ENCODE measurements around the gene ITGB1BP1. TPM values are rescaled to one million over a fixed set of nuclear protein-coding genes. Genes with fewer than 3 reads are reported as not detected.
A peak's percentile ranks its signal among the peaks of the same experiment; 100 is the strongest.
"Not testable (repeated sequence)": the region's sequence is repeated elsewhere in the genome, so short reads cannot be mapped to it uniquely, and the experiment has no call there.

ITGB1BP1 gene
- total and polyA plus RNA-seq, 5 experiments from 2014 or later: 60.2 to 136 (median 122) TPM

- Mint-ChIP-seq H3K9me3 (no peaks in the 10 kb centered on the region), H3K4me3 (no peak overlapping the region), H3K27me3 (no peaks in the 10 kb centered on the region), H3K4me1 (peaks cover 0 to 5% (median 0%) of the 10 kb centered on the region in 4 donors), H3K36me3 (peaks cover 0 to 48% (median 2%) of the 10 kb centered on the region in 3 donors), H3K27ac (peak overlapping the region in 5 of 10 donors; percentile 3 to 62 (median 55))
- ATAC-seq (no peak), DNase-seq (no peak)
- POLR2A ChIA-PET: no interaction called here
Observed at GRCh38 chr2:9406529-9407362, 16.6 kb downstream of the ITGB1BP1 start.

DNA sequence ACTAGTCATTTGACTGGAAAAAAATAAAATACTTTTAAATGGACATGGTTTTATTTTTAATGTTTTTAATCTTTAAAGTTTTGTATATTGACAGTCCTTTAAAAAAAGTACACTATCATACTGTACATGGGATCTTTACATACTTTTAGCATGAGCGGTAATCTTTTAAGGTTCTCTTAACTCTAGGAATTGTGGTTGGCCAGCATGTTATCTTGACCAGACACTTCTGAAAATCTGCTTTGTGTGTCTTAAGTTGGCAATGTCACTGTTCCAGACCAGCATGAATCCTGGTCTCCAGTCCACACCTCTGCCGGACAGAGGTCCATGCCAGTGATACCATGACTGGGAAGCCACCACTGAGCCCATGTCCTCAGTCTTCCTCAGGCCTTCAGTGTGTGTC lies 17.7 kb downstream of the ITGB1BP1 start:
- POLR2A ChIA-PET: no interaction called here
- Mint-ChIP-seq H3K4me1 (peaks cover 0 to 6% (median under 1%) of the 10 kb centered on the region in 4 donors), H3K27ac (peak overlapping the region in 1 of 10 donors; percentile 40), H3K4me3 (no peak overlapping the region), H3K36me3 (peaks cover 0 to 37% (median 0%) of the 10 kb centered on the region in 3 donors), H3K27me3 (no peaks in the 10 kb centered on the region), H3K9me3 (no peaks in the 10 kb centered on the region)
- ATAC-seq (no peak), DNase-seq (no peak)

DNA sequence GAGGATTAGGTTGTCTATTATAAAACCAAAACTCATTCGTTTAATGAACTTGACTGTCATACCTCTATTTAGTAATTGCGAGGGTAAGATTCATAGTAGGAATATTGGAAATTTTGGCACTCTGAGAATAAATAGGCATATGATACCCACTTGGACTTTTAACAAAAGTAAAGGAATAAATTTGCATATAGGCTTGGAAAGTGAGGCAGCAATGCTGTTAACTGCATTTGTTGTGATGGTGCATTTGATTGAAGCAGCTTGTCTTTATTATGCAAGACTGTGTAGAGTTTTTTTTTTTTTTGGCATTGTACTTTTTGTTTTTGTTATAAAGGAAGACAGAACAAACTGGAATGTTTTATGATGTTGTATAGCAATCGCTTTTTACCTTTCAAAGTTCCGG lies 18.9 kb downstream of the ITGB1BP1 start:
- H3K36me3 Mint-ChIP-seq: peaks cover 0 to 28% (median 0%) of the 10 kb centered on the region in 3 donors
- no peaks in the 10 kb centered on the region for H3K27me3 Mint-ChIP-seq
- ATAC-seq (no peak), DNase-seq (no peak)
- H3K4me3 Mint-ChIP-seq: no peak overlapping the region
- no peaks in the 10 kb centered on the region for H3K9me3 Mint-ChIP-seq
- POLR2A ChIA-PET: no interaction called here
- peak overlapping the region in 1 of 10 donors; percentile 7 for H3K27ac Mint-ChIP-seq
- H3K4me1 Mint-ChIP-seq: peaks cover 0 to 4% (median under 1%) of the 10 kb centered on the region in 4 donors

GRCh38 chr2:9403924-9404323 lies 19.4 kb downstream of the ITGB1BP1 start:
- Mint-ChIP-seq H3K4me3 (no peak overlapping the region), H3K27ac (peak overlapping the region in 1 of 10 donors; percentile 2), H3K9me3 (no peaks in the 10 kb centered on the region), H3K27me3 (peaks cover 0 to 5% (median 0%) of the 10 kb centered on the region in 5 donors), H3K36me3 (peaks cover 0 to 23% (median 0%) of the 10 kb centered on the region in 3 donors), H3K4me1 (peaks cover 0 to 4% (median under 1%) of the 10 kb centered on the region in 4 donors)
- DNase-seq: no peak
- no peak for ATAC-seq
- POLR2A ChIA-PET: no interaction called here

- POLR2A ChIA-PET: no interaction called here
- ATAC-seq: no peak
Observed at GRCh38 chr2:9401646-9402371, 21.5 kb downstream of the ITGB1BP1 start.

GRCh38 chr2:9401059-9401547 lies 22.2 kb downstream of the ITGB1BP1 start:
- Mint-ChIP-seq H3K36me3 (peaks cover 0 to 3% (median 0%) of the 10 kb centered on the region in 3 donors), H3K27me3 (peaks cover 0 to 7% (median 0%) of the 10 kb centered on the region in 5 donors), H3K27ac (no peak overlapping the region), H3K4me3 (no peak overlapping the region), H3K4me1 (peaks cover 0 to 4% (median under 1%) of the 10 kb centered on the region in 4 donors), H3K9me3 (no peaks in the 10 kb centered on the region)
- POLR2A ChIA-PET: no interaction called here
- ATAC-seq (no peak), DNase-seq (no peak)

More at GRCh38 chr2:9401646-9402371, 21.5 kb downstream of the ITGB1BP1 start:
- DNase-seq: no peak
- H3K36me3 Mint-ChIP-seq: peaks cover 0 to 6% (median 0%) of the 10 kb centered on the region in 3 donors
- no peaks in the 10 kb centered on the region for H3K9me3 Mint-ChIP-seq
- H3K4me3 Mint-ChIP-seq: no peak overlapping the region
- H3K4me1 Mint-ChIP-seq: peaks cover 0 to 4% (median under 1%) of the 10 kb centered on the region in 4 donors
- peaks cover 0 to 7% (median 0%) of the 10 kb centered on the region in 5 donors for H3K27me3 Mint-ChIP-seq
- no peak overlapping the region for H3K27ac Mint-ChIP-seq

DNA sequence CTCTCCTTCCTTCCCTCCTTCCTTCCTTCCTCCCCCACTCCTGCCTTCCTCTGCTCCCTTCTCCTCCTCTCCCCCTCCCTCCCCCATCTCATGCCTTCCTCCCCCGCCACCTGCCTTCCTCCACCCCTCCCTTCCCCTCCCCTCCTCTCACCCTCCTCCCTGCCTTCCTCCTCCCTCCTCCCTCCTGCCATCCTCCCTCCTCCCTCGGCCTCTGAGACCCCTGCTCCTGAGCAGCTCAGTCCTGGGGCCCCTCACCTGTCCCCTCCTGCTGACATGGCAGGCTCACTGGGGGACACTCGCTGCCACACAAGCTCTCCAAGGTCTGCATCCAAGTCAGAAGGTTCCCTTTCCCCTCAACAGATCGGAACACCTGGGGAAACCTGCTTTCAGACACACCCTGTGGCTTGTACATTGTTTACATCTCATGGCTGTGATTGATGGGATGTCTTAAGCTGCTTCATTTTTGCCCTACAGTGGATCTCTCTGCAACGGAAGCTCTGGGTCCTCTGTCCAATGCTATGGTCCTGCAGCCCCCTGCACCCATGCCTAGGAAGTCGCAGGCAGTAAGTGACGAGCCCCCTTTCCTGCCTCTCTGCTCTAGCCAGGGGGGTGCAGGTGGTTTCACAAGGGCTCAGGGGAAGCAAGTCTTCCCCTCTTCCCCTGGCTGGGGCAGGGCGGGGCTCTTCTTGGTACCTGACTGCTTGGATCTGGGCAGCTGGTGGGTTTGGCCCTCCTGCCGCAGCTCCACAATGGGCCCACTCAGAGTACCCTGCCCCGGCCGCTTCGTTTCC lies 22.9 kb downstream of the ITGB1BP1 start:
- Mint-ChIP-seq H3K27me3 (peaks cover 0 to 7% (median 0%) of the 10 kb centered on the region in 5 donors), H3K36me3 (peaks cover 0 to 3% (median 0%) of the 10 kb centered on the region in 3 donors), H3K4me1 (peaks cover 0 to 4% (median under 1%) of the 10 kb centered on the region in 4 donors), H3K4me3 (no peak overlapping the region), H3K9me3 (no peaks in the 10 kb centered on the region), H3K27ac (peak overlapping the region in 1 of 10 donors; percentile 1)
- POLR2A ChIA-PET: no interaction called here
- ATAC-seq (no peak), DNase-seq (no peak)

GRCh38 chr2:9398881-9399780 lies 24.2 kb downstream of the ITGB1BP1 start:
- no peak overlapping the region for H3K27ac Mint-ChIP-seq
- DNase-seq (no peak), ATAC-seq (no peak)
- peaks cover 0 to 3% (median 0%) of the 10 kb centered on the region in 3 donors for H3K36me3 Mint-ChIP-seq
- no peak overlapping the region for H3K4me3 Mint-ChIP-seq
- peaks cover 0 to 4% (median under 1%) of the 10 kb centered on the region in 4 donors for H3K4me1 Mint-ChIP-seq
- no peaks in the 10 kb centered on the region for H3K9me3 Mint-ChIP-seq
- peaks cover 0 to 7% (median 0%) of the 10 kb centered on the region in 5 donors for H3K27me3 Mint-ChIP-seq
- POLR2A ChIA-PET: no interaction called here

DNA sequence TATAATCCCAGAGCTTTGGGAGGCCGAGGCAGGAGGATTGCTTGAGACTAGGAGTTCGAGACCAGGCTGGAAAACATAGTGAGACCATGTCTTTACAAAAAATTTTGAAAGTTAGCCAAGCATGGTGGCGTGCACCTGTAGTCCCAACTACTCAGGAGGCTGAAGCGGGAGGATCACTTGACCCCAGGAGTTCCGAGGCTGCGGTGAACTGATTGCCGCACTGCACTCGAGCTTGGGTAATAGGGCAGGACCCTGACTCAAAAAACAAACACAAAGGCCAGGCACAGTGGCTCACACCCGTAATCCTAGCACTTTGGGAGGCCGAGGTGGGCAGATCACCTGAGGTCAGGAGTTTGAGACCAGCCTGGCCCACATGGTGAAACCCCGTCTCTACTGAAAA lies 25.1 kb downstream of the ITGB1BP1 start:
- H3K36me3 Mint-ChIP-seq, H3K4me1 Mint-ChIP-seq, POLR2A ChIA-PET, H3K9me3 Mint-ChIP-seq, H3K27ac Mint-ChIP-seq, H3K27me3 Mint-ChIP-seq, DNase-seq, ATAC-seq, H3K4me3 Mint-ChIP-seq: not testable (repeated sequence)

GRCh38 chr2:9397201-9397600 lies 26.1 kb downstream of the ITGB1BP1 start:
- Mint-ChIP-seq H3K4me1 (peaks cover 0 to 4% (median under 1%) of the 10 kb centered on the region in 4 donors), H3K27me3 (peaks cover 0 to 7% (median 0%) of the 10 kb centered on the region in 5 donors), H3K9me3 (no peaks in the 10 kb centered on the region), H3K4me3 (no peak overlapping the region), H3K36me3 (no peaks in the 10 kb centered on the region), H3K27ac (no peak overlapping the region)
- DNase-seq: no peak
- no peak for ATAC-seq
- POLR2A ChIA-PET: no interaction called here

GRCh38 chr2:9394816-9395215 lies 28.5 kb downstream of the ITGB1BP1 start:
- DNase-seq (no peak), ATAC-seq (no peak)
- POLR2A ChIA-PET: no interaction called here
- no peaks in the 10 kb centered on the region for H3K4me1 Mint-ChIP-seq
- no peak overlapping the region for H3K4me3 Mint-ChIP-seq
- no peaks in the 10 kb centered on the region for H3K9me3 Mint-ChIP-seq
- H3K36me3 Mint-ChIP-seq: no peaks in the 10 kb centered on the region
- H3K27ac Mint-ChIP-seq: no peak overlapping the region
- peaks cover 0 to 7% (median 0%) of the 10 kb centered on the region in 5 donors for H3K27me3 Mint-ChIP-seq

Measured in naive thymus-derived CD8-positive, alpha-beta T cell (primary cell).